ENCODE measurements around the gene HLF. TPM values are rescaled to one million over a fixed set of nuclear protein-coding genes. Genes with fewer than 3 reads are reported as not detected.

The HLF gene
- total and polyA plus RNA-seq, 2 donors = 0.57 to 1.8 TPM

DNA sequence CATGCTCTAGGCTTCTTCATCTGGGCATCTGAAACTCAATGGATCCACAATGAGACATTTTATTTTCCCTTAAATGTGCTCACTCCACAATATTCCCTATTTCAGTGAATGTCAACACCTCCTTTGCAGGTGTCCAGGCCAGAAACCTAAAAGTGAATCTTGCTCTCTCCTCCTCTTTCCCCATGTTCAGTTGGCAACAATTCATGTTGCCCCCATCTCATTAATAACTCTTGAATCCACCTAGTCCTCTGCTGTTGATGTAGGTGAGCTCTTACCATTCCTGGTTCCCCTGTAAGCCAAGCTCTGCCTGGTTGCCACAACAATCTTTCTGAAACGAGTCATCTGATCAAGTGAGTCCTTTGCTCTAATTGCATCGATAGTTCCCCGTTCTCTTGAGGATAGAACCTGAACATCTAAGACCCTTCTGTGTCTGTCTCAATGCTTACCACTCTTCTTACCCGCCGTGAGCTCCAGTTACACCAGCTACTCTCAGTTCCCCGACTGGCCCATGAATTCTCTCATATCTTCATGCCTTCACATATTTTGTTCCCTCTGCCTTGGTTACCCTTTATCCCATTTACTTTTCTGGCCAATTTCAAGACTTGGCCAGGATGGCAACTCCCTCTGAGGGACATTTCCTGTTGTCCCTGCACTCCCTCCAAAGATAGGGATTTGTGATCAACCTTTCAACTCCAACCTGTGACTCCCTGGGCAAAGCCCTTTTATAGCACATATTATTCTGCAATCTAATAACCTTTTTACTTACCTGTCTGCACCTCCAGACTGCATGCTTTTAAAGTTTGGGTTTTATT, 35.9 kb downstream of the HLF start:
- 96% methylated on average over 6 of the region's 6 CpGs for WGBS
- DNase-seq (ENCODE audit: low read depth in 6 of 9, low spot score in 9 of 9) = no peak
- no peaks in the 10 kb centered on the region for H3K4me1 ChIP-seq (ENCODE audit: control insufficient read depth in 2 of 2, insufficient read depth in 2 of 2, low read length in 2 of 2)
- H3K4me3 ChIP-seq (ENCODE audit: low read length in 2 of 2) = no peak overlapping the region
- H3K27me3 ChIP-seq (ENCODE audit: control insufficient read depth in 2 of 2, insufficient read depth in 1 of 2, low read length in 1 of 2) = no peaks in the 10 kb centered on the region
- H3K9me3 ChIP-seq (ENCODE audit: control insufficient read depth in 2 of 2, insufficient read depth in 1 of 2, low read length in 1 of 2) = no peaks in the 10 kb centered on the region
- H3K36me3 ChIP-seq (ENCODE audit: control insufficient read depth in 2 of 2, insufficient read depth in 2 of 2, low read length in 1 of 2) = no peaks in the 10 kb centered on the region
- no peak overlapping the region for H3K27ac ChIP-seq (ENCODE audit: low read depth in 1 of 2, low read length in 1 of 2)

DNA sequence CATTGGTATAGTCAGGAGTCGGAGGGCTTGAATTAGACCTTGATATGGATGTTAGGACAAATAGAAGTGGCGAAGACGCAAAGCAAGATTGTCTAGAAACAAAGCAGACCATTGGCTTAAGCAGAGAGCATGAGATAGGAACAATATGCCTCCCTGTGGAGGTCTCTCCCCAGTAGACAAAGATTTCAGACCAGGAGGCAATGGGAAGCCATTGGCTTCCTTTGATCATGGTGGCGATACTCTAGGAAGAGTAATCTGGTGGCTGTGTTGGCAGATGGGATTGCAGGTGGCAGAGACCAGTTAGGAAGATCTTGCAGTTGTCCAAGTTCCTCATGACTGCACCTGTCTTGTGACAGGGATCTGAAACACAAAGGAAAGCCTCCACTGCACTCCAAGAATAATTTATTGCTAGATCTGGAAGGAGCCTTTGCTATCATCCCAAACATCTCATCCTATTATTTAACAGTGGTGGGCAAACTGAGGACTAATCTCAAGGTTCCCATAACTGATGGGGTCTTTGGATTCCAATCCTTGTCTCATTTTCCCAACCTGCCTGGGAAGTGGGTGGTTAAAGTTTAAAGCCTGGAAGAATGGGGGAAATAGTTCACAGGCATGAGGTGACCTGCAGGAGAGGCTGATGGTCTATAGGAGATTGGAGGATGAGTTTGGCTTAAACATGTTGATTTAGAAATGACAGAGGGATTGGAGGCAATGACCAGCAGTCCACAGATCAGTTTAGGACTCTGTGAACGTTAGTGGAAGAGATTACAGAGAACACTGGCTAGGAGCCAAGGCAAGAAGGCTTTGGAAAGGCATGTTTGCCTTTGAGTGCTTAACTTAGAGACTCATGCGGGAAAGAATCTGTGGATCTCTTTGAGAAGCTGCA, 37.0 kb downstream of the HLF start:
- no peak overlapping the region for H3K4me3 ChIP-seq (ENCODE audit: low read length in 2 of 2)
- H3K9me3 ChIP-seq (ENCODE audit: control insufficient read depth in 2 of 2, insufficient read depth in 1 of 2, low read length in 1 of 2) = no peaks in the 10 kb centered on the region
- no peaks in the 10 kb centered on the region for H3K4me1 ChIP-seq (ENCODE audit: control insufficient read depth in 2 of 2, insufficient read depth in 2 of 2, low read length in 2 of 2)
- no peak overlapping the region for H3K27ac ChIP-seq (ENCODE audit: low read depth in 1 of 2, low read length in 1 of 2)
- 90% methylated on average over 6 of the region's 6 CpGs for WGBS
- DNase-seq (ENCODE audit: low read depth in 6 of 9, low spot score in 9 of 9) = no peak
- H3K36me3 ChIP-seq (ENCODE audit: control insufficient read depth in 2 of 2, insufficient read depth in 2 of 2, low read length in 1 of 2) = no peaks in the 10 kb centered on the region
- H3K27me3 ChIP-seq (ENCODE audit: control insufficient read depth in 2 of 2, insufficient read depth in 1 of 2, low read length in 1 of 2) = no peaks in the 10 kb centered on the region

DNA sequence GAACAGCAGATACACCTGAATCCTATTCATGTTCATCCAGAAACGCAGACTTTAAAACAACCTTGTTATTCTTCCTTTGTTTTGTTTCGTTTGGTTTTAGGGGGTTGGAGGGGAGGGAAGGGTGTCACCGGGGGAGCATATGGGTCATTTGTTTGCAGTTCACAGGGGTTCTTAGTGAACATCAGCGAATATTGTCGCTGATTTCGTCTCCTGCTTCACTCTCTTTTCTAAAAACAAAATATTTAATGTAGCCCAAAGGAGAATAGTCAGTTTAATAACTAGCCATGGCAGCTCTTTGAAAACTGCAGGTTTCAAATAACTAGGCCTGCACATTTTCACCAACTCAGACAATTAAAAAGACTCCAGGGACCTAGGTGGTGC, 37.6 kb downstream of the HLF start:
- H3K4me1 ChIP-seq (ENCODE audit: control insufficient read depth in 2 of 2, insufficient read depth in 2 of 2, low read length in 2 of 2) = no peaks in the 10 kb centered on the region
- no peaks in the 10 kb centered on the region for H3K27me3 ChIP-seq (ENCODE audit: control insufficient read depth in 2 of 2, insufficient read depth in 1 of 2, low read length in 1 of 2)
- 88% methylated on average over 6 of the region's 6 CpGs for WGBS
- H3K9me3 ChIP-seq (ENCODE audit: control insufficient read depth in 2 of 2, insufficient read depth in 1 of 2, low read length in 1 of 2) = no peaks in the 10 kb centered on the region
- H3K4me3 ChIP-seq (ENCODE audit: low read length in 2 of 2) = no peak overlapping the region
- no peaks in the 10 kb centered on the region for H3K36me3 ChIP-seq (ENCODE audit: control insufficient read depth in 2 of 2, insufficient read depth in 2 of 2, low read length in 1 of 2)
- H3K27ac ChIP-seq (ENCODE audit: low read depth in 1 of 2, low read length in 1 of 2) = no peak overlapping the region
- no peak for DNase-seq (ENCODE audit: low read depth in 6 of 9, low spot score in 9 of 9)

DNA sequence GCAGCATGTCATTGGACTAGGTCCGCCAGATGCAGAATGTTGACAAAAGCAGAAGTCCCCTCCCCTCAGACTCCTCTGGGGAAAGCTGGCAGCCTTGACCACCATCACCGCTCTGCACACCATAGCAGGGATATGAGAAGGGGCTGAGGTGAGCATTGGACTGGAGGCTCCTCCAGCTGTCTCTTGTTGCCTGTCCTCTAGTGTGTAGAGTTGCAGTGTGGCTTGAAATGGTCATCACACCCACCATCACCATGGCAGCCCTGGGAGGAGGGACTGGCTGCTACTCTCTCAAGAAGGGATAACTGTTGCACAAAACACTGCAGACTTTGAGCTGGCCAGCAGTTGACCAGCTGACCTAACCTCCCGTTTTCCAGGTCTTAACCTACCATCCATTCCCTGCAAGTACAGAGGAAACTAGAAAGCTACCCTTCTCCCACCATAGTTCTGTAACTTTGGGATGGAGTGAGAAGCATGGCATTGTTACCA, 38.3 kb downstream of the HLF start:
- H3K4me1 ChIP-seq (ENCODE audit: control insufficient read depth in 2 of 2, insufficient read depth in 2 of 2, low read length in 2 of 2) = no peaks in the 10 kb centered on the region
- WGBS = 96% methylated on average over 3 of the region's 3 CpGs
- H3K36me3 ChIP-seq (ENCODE audit: control insufficient read depth in 2 of 2, insufficient read depth in 2 of 2, low read length in 1 of 2) = no peaks in the 10 kb centered on the region
- no peak overlapping the region for H3K27ac ChIP-seq (ENCODE audit: low read depth in 1 of 2, low read length in 1 of 2)
- H3K4me3 ChIP-seq (ENCODE audit: low read length in 2 of 2) = no peak overlapping the region
- H3K9me3 ChIP-seq (ENCODE audit: control insufficient read depth in 2 of 2, insufficient read depth in 1 of 2, low read length in 1 of 2) = no peaks in the 10 kb centered on the region
- no peak for DNase-seq (ENCODE audit: low read depth in 6 of 9, low spot score in 9 of 9)
- no peaks in the 10 kb centered on the region for H3K27me3 ChIP-seq (ENCODE audit: control insufficient read depth in 2 of 2, insufficient read depth in 1 of 2, low read length in 1 of 2)

DNA sequence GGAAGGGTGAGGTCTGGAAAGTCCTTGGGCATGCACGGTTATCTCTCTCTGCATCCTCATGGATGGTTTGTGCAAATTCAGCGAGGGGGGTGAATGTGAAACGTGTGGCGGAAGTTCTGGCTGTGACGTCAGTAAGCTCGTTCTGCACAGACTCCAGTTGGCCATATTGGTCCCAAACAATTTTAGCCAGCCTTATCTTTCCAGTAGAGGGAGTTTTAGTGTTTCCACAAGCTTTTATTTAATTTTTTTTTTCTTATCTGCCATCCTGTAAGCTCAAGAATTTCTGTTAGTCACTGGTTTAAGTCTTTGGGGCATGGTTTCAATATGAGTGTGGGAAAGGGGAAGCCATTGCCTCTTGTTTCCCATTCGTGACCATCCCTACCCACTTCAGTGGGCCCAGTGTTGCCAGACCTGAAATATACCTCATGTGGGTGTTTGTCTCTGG, 39.0 kb downstream of the HLF start:
- no peak for DNase-seq (ENCODE audit: low read depth in 6 of 9, low spot score in 9 of 9)
- no peak overlapping the region for H3K27ac ChIP-seq (ENCODE audit: low read depth in 1 of 2, low read length in 1 of 2)
- no peak overlapping the region for H3K4me3 ChIP-seq (ENCODE audit: low read length in 2 of 2)
- no peaks in the 10 kb centered on the region for H3K4me1 ChIP-seq (ENCODE audit: control insufficient read depth in 2 of 2, insufficient read depth in 2 of 2, low read length in 2 of 2)
- H3K36me3 ChIP-seq (ENCODE audit: control insufficient read depth in 2 of 2, insufficient read depth in 2 of 2, low read length in 1 of 2) = no peaks in the 10 kb centered on the region
- H3K27me3 ChIP-seq (ENCODE audit: control insufficient read depth in 2 of 2, insufficient read depth in 1 of 2, low read length in 1 of 2) = no peaks in the 10 kb centered on the region
- 95% methylated on average over 7 of the region's 7 CpGs for WGBS
- no peaks in the 10 kb centered on the region for H3K9me3 ChIP-seq (ENCODE audit: control insufficient read depth in 2 of 2, insufficient read depth in 1 of 2, low read length in 1 of 2)

DNA sequence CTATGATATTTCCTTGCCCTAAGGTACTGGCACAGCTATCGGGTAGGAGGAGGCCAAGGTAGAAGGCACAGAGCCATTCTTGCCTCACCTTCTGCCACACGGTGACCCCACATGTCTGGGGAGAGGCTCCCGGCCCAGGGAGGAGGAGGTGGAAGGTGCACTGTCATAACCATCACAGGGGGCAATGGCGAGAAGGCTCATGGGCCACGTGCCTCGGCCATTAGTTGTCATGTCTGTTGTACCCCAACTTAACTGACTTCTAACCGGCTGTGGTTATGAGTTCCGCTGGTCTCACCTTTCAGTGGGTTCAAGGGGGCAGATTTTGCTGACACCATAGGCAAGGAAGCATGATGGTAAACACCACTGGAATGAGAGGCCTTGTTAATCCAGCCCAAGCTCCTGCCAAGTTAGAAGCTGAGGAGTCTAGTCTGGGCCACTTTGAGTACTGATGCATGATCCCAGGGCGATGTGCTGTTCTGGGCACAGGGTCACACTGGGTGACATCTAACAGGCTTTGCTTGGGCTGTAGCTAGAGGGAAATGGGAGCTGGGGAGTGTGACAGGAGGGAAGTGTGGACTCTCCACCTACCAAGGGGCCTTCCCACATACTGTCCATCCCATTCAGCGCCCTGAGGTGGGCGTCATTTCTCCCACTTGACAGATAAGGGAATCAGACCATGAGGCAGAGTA, 39.6 kb downstream of the HLF start:
- no peak for DNase-seq (ENCODE audit: low read depth in 6 of 9, low spot score in 9 of 9)
- H3K4me1 ChIP-seq (ENCODE audit: control insufficient read depth in 2 of 2, insufficient read depth in 2 of 2, low read length in 2 of 2) = no peaks in the 10 kb centered on the region
- H3K4me3 ChIP-seq (ENCODE audit: low read length in 2 of 2) = no peak overlapping the region
- no peaks in the 10 kb centered on the region for H3K36me3 ChIP-seq (ENCODE audit: control insufficient read depth in 2 of 2, insufficient read depth in 2 of 2, low read length in 1 of 2)
- no peaks in the 10 kb centered on the region for H3K9me3 ChIP-seq (ENCODE audit: control insufficient read depth in 2 of 2, insufficient read depth in 1 of 2, low read length in 1 of 2)
- H3K27me3 ChIP-seq (ENCODE audit: control insufficient read depth in 2 of 2, insufficient read depth in 1 of 2, low read length in 1 of 2) = no peaks in the 10 kb centered on the region
- WGBS = 94% methylated on average over 11 of the region's 11 CpGs
- no peak overlapping the region for H3K27ac ChIP-seq (ENCODE audit: low read depth in 1 of 2, low read length in 1 of 2)

DNA sequence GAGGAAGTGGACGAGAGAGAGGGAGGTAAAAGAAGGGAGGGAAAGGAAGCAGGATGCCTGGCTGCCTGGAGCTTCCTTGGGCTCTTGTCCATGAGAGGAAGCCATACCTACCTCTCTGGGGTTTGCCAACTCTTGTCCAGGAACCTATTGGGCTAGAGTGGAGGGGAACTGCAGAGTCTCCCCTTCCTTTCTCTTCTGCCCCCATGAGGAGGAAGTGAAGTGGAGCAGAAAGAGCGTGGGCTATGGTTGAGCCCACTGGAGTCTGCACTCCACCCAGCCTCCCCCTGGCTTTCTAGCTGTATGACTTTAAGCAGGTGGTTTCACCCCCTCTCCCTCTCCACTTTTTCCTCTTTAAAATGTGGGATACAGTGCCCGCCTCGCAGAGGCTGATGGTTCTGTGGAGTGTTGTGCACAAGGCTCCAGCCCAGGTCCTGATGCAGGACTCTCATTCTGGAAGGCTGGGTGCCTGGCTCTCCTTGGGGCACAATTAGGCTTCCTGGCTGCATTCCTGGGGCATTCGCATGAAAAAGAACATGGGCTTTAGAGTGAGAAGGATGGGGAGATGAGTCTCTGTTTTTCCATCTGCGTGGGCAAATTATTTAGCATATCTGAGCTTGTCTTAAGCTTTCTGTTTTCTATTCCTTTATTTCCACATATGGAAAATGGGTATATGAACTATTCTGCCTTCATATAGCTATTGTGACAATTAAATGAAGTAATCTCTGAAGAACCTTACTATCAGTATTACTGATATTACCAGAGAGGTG, 40.7 kb downstream of the HLF start:
- Histone ChIP-seq H3K27ac (ENCODE audit: low read depth in 1 of 2, low read length in 1 of 2) (no peak overlapping the region), H3K4me1 (ENCODE audit: control insufficient read depth in 2 of 2, insufficient read depth in 2 of 2, low read length in 2 of 2) (no peaks in the 10 kb centered on the region), H3K27me3 (ENCODE audit: control insufficient read depth in 2 of 2, insufficient read depth in 1 of 2, low read length in 1 of 2) (no peaks in the 10 kb centered on the region), H3K4me3 (ENCODE audit: low read length in 2 of 2) (no peak overlapping the region), H3K36me3 (ENCODE audit: control insufficient read depth in 2 of 2, insufficient read depth in 2 of 2, low read length in 1 of 2) (no peaks in the 10 kb centered on the region), H3K9me3 (ENCODE audit: control insufficient read depth in 2 of 2, insufficient read depth in 1 of 2, low read length in 1 of 2) (no peaks in the 10 kb centered on the region)
- WGBS = 92% methylated on average over 6 of the region's 6 CpGs
- no peak for DNase-seq (ENCODE audit: low read depth in 6 of 9, low spot score in 9 of 9)

DNA sequence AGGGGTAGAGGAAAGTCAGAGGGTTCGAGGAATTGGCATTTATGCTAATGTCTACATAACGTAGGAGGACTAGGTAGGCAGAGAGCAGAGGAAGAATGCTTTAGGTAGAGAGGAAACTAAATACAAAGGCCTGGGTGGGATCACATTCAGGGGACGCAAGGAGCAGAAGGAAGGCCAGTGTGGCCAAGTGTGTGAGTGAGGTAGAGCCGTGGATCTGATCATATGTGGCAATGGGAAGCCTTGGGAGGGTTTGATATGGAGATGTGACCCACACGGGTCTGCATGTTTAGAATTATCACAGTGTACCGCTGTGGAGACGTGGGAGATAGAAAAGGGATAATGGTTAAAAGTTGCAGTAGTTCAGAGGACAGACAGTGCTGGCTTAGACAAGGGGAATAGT, 43.1 kb downstream of the HLF start:
- Histone ChIP-seq H3K4me3 (ENCODE audit: low read length in 2 of 2) (no peak overlapping the region), H3K36me3 (ENCODE audit: control insufficient read depth in 2 of 2, insufficient read depth in 2 of 2, low read length in 1 of 2) (no peaks in the 10 kb centered on the region), H3K9me3 (ENCODE audit: control insufficient read depth in 2 of 2, insufficient read depth in 1 of 2, low read length in 1 of 2) (no peaks in the 10 kb centered on the region), H3K27ac (ENCODE audit: low read depth in 1 of 2, low read length in 1 of 2) (no peak overlapping the region), H3K4me1 (ENCODE audit: control insufficient read depth in 2 of 2, insufficient read depth in 2 of 2, low read length in 2 of 2) (no peaks in the 10 kb centered on the region), H3K27me3 (ENCODE audit: control insufficient read depth in 2 of 2, insufficient read depth in 1 of 2, low read length in 1 of 2) (no peaks in the 10 kb centered on the region)
- 96% methylated on average over 7 of the region's 7 CpGs for WGBS
- DNase-seq (ENCODE audit: low read depth in 6 of 9, low spot score in 9 of 9) = no peak

Data from thymus (tissue), 11 donors.